Esophagus squamous epithelium (tissue), 5 donors: Measurements from ENCODE around the gene FBXO10. TPM values are rescaled to one million over a fixed set of nuclear protein-coding genes. Genes with fewer than 3 reads are reported as not detected.

Experiments used
- DNase-seq: peaks from one replicate; lab custom pipeline; 2025; lab: John Stamatoyannopoulos, UW
- H3K27ac ChIP-seq, 4 donors: fragments of 200-600 bp; sonication (generic); one replicate each; pipeline ENCODE4 v1.5.1; 2016 to 2019; ENCODE audit warnings: mild to moderate bottlenecking in 1 of 4
- H3K27me3 ChIP-seq, 4 donors: fragments of 200-600 bp; sonication (generic); 1 replicate in 3 of 4; 2 replicates in 1 of 4; pipeline versions ENCODE4 v1.5.1 to v1.6.0; 2017 to 2021; ENCODE audit warnings: antibody characterized with exemption in 1 of 4
- H3K36me3 ChIP-seq, 3 donors: fragments of 200-600 bp; sonication (generic); one replicate each; pipeline ENCODE4 v1.5.1; 2016 to 2019
- H3K4me1 ChIP-seq, 3 donors: fragments of 200-600 bp; sonication (generic); one replicate each; pipeline ENCODE4 v1.5.1; 2017 to 2019
- H3K4me3 ChIP-seq, 4 donors: fragments of 200-600 bp; sonication (generic); 1 replicate in 3 of 4; 2 replicates in 1 of 4; pipeline ENCODE4 v1.5.1; 2016 to 2019; ENCODE audit warnings: mild to moderate bottlenecking in 2 of 4, moderate library complexity in 1 of 4
- H3K9me3 ChIP-seq, 3 donors: fragments of 200-600 bp; sonication (generic); one replicate each; pipeline ENCODE4 v1.5.1; 2016 to 2019
- POLR2A ChIP-seq, 4 donors: fragments of 450-650 bp; IDR thresholded peaks; one replicate each; pipeline ENCODE4 v1.6.1; 2017; ENCODE audit warnings: antibody characterized with exemption in 4 of 4, mild to moderate bottlenecking in 4 of 4, moderate library complexity in 3 of 4
- WGBS, 2 donors: methylation state at CpG; one replicate each; pipeline ENCODE4 v1.1.5; 2018; 5-methylcytosine and 5-hydroxymethylcytosine counted together
- intact Hi-C: fragments of 100-400 bp; cut with DNase I; formaldehyde crosslinking; loops from one replicate; pipeline ENCODE4 v1.15.0; 2022
- total RNA-seq, 4 donors: library from RNA; depleted of rRNA; stranded (reverse); fragments of >200 nt; gene quantifications; one replicate each; pipeline ENCODE4 v1.1.0, GENCODE V29; 2016
- TF ChIP-seq, protein P1 (sequence below), 6 experiments: fragments of 450-650 bp in 4 of 6; fragments of 200-600 bp in 2 of 6; sonication (generic) in 2 of 6; IDR thresholded peaks; one replicate each; pipeline ENCODE4 v1.5.1; 2016 to 2019; ENCODE audit warnings: antibody characterized with exemption in 6 of 6, mild to moderate bottlenecking in 4 of 6, moderate library complexity in 4 of 6
- donor health status: DM: yes; HTN: yes; CAD: no.

FBXO10 gene
- total RNA-seq, 4 donors from 2014 or later, result 3.4 to 6.0 (median 4.4) TPM

- Histone ChIP-seq H3K4me3 (no peak overlapping the region), H3K9me3 (no peaks in the 10 kb centered on the region)
- intact Hi-C loops, result no loop called here
These were observed 26.7 kb downstream of the FBXO10 start for GRCh38 chr9:37549527-37549926.

GRCh38 chr9:37547328-37547878, 28.8 kb downstream of the FBXO10 start:
- 85 to 96% methylated on average over 5 of the region's 5 CpGs for WGBS, 2 donors
- no peak overlapping the region for H3K27ac ChIP-seq
- no peaks in the 10 kb centered on the region for H3K36me3 ChIP-seq
- intact Hi-C loops, result no loop called here
- no peaks in the 10 kb centered on the region for H3K27me3 ChIP-seq
- H3K4me3 ChIP-seq, result no peak overlapping the region
- H3K9me3 ChIP-seq, result no peaks in the 10 kb centered on the region
- DNase-seq, result no peak
- H3K4me1 ChIP-seq, result peaks cover 0 to 20% (median 0%) of the 10 kb centered on the region in 3 donors
- TF ChIP-seq, protein P1, sequence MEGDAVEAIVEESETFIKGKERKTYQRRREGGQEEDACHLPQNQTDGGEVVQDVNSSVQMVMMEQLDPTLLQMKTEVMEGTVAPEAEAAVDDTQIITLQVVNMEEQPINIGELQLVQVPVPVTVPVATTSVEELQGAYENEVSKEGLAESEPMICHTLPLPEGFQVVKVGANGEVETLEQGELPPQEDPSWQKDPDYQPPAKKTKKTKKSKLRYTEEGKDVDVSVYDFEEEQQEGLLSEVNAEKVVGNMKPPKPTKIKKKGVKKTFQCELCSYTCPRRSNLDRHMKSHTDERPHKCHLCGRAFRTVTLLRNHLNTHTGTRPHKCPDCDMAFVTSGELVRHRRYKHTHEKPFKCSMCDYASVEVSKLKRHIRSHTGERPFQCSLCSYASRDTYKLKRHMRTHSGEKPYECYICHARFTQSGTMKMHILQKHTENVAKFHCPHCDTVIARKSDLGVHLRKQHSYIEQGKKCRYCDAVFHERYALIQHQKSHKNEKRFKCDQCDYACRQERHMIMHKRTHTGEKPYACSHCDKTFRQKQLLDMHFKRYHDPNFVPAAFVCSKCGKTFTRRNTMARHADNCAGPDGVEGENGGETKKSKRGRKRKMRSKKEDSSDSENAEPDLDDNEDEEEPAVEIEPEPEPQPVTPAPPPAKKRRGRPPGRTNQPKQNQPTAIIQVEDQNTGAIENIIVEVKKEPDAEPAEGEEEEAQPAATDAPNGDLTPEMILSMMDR (IDR thresholded peaks at IDR 0.05), result no peak
- TF ChIP-seq POLR2A (IDR thresholded peaks at IDR 0.05), result no peak

More at GRCh38 chr9:37549527-37549926, 26.7 kb downstream of the FBXO10 start:
- Histone ChIP-seq H3K4me1 (peaks cover 0 to 9% (median 0%) of the 10 kb centered on the region in 3 donors), H3K36me3 (no peaks in the 10 kb centered on the region), H3K27ac (no peak overlapping the region), H3K27me3 (no peaks in the 10 kb centered on the region)
- DNase-seq, result no peak
- TF ChIP-seq, protein P1 (IDR thresholded peaks at IDR 0.05), result no peak
- no peak for TF ChIP-seq POLR2A (IDR thresholded peaks at IDR 0.05)

GRCh38 chr9:37543468-37543867, 32.7 kb downstream of the FBXO10 start:
- Histone ChIP-seq H3K4me1 (peaks cover 7 to 43% (median 9%) of the 10 kb centered on the region in 3 donors), H3K27ac (no peak overlapping the region), H3K4me3 (no peak overlapping the region), H3K27me3 (no peaks in the 10 kb centered on the region), H3K9me3 (no peaks in the 10 kb centered on the region), H3K36me3 (peaks cover 0 to 20% (median 0%) of the 10 kb centered on the region in 3 donors)
- no peak for TF ChIP-seq POLR2A (IDR thresholded peaks at IDR 0.05)
- TF ChIP-seq, protein P1 (IDR thresholded peaks at IDR 0.05), result no peak
- WGBS, 2 donors, result no CpG with 5 or more reads among the region's 1 CpG
- intact Hi-C loops, result no loop called here
- DNase-seq, result no peak

DNA sequence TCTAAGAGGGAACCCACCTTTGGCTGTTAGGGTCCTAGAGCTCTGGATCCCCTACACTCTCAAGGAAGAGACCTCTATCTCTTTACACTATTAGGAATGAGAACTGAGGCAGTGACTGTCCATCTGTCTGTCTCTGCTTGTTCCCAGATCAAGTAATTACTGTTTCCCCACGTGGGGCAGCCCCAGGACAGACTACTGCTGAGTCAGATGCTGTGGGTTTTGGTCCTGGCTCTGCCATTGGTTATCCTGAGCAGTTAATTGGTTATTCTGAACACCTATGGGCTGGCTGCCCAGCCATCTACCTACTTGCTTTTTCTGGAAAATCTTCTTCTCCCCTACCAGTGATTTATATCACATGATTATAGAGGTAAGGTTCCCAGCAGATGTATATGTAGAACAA, 33.3 kb downstream of the FBXO10 start:
- no peak for DNase-seq
- 0 to 29% methylated on average over 1 of the region's 1 CpG for WGBS, 2 donors

DNA sequence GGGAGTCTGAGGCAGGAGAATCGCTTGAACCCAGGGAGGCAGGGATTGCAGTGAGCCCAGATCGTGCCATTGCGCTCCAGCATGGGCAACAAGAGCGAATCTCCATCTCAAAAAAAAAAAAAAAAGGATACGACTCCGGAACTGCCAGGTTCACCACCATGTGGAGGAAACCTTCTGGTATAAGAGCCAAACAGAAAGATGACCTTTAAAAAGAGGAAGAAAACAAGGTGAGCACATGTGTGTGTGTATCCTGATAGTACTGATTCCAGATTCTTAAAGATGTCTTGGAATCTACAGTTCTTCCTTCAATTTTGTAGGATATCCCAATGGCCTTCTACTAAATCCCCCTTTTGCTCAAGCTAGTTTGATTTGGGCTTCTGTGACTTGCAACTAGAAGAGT, 33.7 kb downstream of the FBXO10 start:
- H3K9me3 ChIP-seq, result no peaks in the 10 kb centered on the region
- no peaks in the 10 kb centered on the region for H3K27me3 ChIP-seq
- DNase-seq, result no peak
- H3K4me3 ChIP-seq, result no peak overlapping the region
- intact Hi-C loops, result no loop called here
- no peak overlapping the region for H3K27ac ChIP-seq
- H3K4me1 ChIP-seq, result peaks cover 7 to 43% (median 9%) of the 10 kb centered on the region in 3 donors
- TF ChIP-seq, protein P1 (IDR thresholded peaks at IDR 0.05), result no peak
- no peak for TF ChIP-seq POLR2A (IDR thresholded peaks at IDR 0.05)
- peaks cover 0 to 30% (median 0%) of the 10 kb centered on the region in 3 donors for H3K36me3 ChIP-seq
- WGBS, 2 donors, result 90 to 93% methylated on average over 5 to 6 of the region's 6 CpGs

More for the DNA sequence above, 33.3 kb downstream of the FBXO10 start:
- Histone ChIP-seq H3K4me1 (peaks cover 7 to 43% (median 9%) of the 10 kb centered on the region in 3 donors), H3K9me3 (no peaks in the 10 kb centered on the region), H3K27me3 (no peaks in the 10 kb centered on the region), H3K27ac (no peak overlapping the region), H3K36me3 (peaks cover 0 to 26% (median 0%) of the 10 kb centered on the region in 3 donors), H3K4me3 (no peak overlapping the region)
- TF ChIP-seq, protein P1 (IDR thresholded peaks at IDR 0.05), result no peak
- no peak for TF ChIP-seq POLR2A (IDR thresholded peaks at IDR 0.05)
- intact Hi-C loops, result no loop called here
